Adipose tissue (tissue), 3 donors: ENCODE results near the gene RNF113A. TPM values are rescaled to one million over a fixed set of nuclear protein-coding genes. Genes with fewer than 3 reads are reported as not detected.
A peak's percentile ranks its signal among the peaks of the same experiment; 100 is the strongest.
"Not testable (repeated sequence)": the region's sequence is repeated elsewhere in the genome, so short reads cannot be mapped to it uniquely, and the experiment has no call there.

Experiments used
- H3K27ac ChIP-seq: one replicate; pipeline ENCODE4 v1.5.1; 2013; ENCODE audit warnings: low read depth, low read length
- WGBS, 3 donors: extraction: QIAGEN DNeasy Blood & Tissue Kit; methylation state at CpG; one replicate each; pipeline ENCODE4 v1.1.7; 2013; 5-methylcytosine and 5-hydroxymethylcytosine counted together
- polyA plus RNA-seq, 3 donors: library from polyadenylated mRNA; stranded (reverse); fragments of 200-250 nt; gene quantifications; one replicate each; pipeline ENCODE4 v1.2.3, GENCODE V29; 2013
- donor health status: healthy with polysubstance abuse.
- donor health status: Bipolar disorder and iron deficiency.
- donor health status: healthy.

The RNF113A gene
- polyA plus RNA-seq, 3 donors, result 7.5 to 18.8 (median 8.8) TPM

DNA sequence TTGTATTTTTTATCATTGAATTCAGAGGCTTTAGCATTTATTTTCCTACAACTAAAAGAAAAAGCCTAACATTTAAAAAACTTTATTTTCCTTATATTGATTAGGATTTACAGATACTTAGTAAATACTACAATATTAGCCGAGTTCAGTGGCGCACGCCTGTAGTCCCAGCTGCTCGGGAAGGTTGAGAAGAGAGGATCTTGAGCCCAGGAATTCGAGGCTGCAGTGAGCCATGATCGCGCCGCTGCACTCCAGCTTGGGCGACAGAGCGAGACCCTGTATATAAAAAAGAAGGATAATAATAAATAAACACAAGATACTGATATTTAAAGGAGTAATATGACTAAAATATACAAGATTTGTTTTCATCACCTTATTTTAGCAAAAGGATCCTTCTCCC is 18.1 kb downstream of the RNF113A start:
- WGBS, 3 donors, result 5 to 51% (median 49%) methylated on average over 10 of the region's 10 CpGs
- H3K27ac ChIP-seq, result no peak overlapping the region

DNA sequence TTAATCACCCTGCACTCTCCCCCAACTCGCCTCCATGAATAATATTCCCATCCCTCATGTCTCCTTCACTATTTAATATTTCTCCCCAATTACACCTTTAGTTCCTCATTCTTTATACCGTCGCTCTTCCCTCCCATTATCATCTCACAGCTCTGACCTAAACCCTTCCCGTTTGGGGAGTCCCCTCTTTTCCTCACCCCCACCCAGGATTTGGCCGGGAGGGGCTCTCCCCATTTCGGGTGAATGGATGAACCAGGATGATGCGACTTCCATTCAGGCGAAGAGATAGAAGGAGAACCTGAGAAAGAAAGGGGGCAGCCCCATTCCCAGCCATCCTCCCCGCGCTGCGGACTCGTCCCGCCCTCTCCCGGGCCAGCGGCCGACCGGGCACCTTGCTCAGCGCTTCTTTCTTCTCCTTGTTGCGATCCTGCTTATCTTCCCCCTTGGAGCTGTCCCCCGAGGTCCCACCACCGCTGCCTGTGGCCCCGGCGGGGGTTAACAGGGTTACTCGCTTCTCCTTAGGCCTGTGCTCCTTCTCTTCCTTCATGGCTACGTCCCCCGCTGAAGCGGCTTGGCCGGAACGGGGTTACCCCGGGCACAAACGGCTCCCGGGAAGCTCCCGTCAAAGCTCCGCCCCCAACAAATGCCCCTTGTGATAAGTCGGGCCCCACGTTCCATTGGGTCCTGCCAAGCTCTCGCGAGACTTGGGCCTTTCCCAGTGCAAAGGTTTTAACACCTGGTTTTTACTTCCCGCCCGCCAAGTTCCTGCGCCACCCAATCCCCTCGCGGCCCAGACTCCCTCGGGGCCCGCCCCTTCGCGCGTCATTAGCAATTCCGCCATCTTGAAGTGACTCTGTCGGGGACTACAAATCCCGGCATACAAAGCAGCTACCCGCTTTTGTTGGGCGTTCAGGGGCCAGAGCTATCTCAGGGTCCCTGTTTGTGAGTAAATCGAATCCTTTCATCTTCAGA is 18.9 kb downstream of the RNF113A start, which contains the start of gene UPF3B:
UPF3B (minus strand) TSS at position 582 of the 972 bp plus-strand sequence; CDS start at position 547, 35 bp downstream.
- 1 to 27% (median 1%) methylated on average over 49 to 54 of the region's 54 CpGs for WGBS, 3 donors

DNA sequence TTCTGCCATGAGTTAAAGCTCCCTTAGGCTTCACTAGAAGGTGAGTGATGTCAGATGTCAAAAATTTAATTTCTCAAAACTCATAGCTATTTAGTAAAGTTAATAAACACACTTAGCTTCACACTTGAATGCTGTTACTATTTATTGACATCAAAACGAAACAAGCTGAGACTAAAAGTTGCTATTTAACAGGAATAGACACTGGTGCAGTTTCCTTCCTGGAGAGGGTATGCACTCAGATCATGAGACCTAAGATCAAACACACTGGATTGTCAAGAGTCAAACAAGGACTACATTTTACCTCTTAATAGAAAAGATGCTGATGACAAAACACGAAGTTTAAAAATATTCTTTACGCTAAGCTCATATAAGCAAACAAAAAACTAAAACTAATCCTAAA is 37.6 kb downstream of the RNF113A start:
- H3K27ac ChIP-seq, result no peak overlapping the region
- WGBS, 3 donors, result 73 to 92% (median 83%) methylated on average over 3 of the region's 3 CpGs

More for the DNA sequence above, 18.9 kb downstream of the RNF113A start, which contains the start of gene UPF3B:
- H3K27ac ChIP-seq, result peak within 1 kb of the TSS; percentile 84

DNA sequence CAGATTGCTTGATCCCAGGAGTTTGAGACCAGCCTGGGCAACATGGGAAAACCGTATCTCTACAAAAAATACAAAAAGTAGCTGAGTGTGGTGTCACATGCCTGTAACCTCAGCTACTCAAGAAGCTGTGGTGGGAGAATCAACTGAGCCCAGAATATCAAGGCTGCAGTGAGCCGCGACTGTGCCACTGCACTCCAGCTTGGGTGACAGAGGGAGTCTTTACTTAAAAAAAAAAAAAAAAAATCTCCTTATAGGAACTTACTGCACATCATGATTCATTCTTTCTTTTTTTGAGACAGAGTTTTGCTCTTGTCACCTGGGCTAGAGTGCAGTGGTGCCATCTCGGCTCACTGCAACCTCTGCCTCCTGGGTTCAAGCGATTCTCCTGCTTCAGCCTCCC is 43.1 kb downstream of the RNF113A start:
- WGBS, 3 donors, result 94 to 98% (median 94%) methylated on average over 5 of the region's 5 CpGs
- H3K27ac ChIP-seq, result no peak overlapping the region

DNA sequence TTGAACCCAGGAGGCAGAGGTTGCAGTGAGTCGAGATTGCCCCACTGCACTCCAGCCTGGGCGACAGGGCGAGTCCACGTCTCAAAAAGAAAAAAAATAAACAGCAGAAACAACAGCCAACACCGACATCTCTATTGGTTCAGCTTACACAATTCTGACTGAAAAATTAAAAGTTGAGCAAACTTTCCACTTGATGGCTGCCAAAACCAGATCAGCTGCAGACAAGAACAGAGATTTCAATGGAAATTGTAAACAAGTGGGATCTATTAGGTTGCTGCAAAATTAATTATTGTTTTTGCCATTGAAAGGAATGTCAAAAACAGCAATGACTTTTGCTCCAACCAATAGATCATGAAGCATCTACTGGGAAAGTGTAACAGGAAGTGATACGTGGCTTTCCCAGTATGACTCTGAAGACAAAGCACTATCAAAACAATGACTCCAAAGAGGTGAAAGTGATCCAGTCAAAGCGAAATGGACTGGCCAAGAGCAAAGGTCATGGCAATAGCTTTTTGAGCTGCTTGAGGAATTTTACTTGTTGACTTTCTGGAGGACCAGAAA is 45.1 kb downstream of the RNF113A start:
- WGBS, 3 donors, result 49 to 71% (median 51%) methylated on average over 7 of the region's 7 CpGs
- H3K27ac ChIP-seq, result no peak overlapping the region

DNA sequence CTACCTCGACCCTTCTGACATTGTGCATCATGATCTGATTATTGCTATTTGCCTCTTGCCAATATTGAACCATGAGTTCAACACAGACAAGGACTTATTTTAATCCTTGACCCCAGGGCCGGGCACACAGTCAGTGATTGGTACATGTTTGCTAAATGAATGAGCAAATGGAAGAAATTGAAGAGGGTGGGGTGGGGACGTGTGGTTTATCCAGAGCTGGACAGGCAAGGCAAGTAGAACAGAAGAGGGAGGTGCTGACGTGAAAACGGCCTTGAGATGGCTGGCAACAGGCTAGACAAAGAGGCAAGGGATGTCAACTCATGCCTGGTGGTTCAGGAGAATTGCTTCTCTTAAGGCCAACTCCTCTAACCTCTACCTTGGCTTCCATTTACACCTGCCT is 47.3 kb downstream of the RNF113A start:
- WGBS, 3 donors, result 59 to 100% methylated on average over 1 to 2 of the region's 5 CpGs; no CpG with 5 or more reads in 1 of the 3 donors
- H3K27ac ChIP-seq, result not testable (repeated sequence)

DNA sequence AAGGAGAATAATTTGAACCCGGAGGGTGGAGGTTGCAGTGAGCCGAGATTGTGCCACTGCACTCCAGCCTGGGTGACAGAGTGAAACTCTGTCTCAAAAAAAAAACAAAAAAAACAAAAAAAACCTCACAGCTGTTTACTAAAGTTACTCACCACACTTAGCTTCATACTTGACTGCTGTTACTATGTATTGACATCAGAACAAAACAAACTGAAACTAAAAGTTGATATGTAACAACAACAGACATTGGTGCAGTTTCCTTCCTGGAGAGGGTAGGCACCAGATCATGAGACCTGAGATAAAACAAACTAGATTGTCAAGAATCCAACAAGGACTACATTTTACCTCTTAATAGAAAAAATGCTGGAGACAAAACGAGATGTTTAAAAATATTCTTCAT is 49.8 kb downstream of the RNF113A start:
- H3K27ac ChIP-seq, result not testable (repeated sequence)
- 58 to 84% (median 60%) methylated on average over 3 of the region's 3 CpGs for WGBS, 3 donors

Other genes starting within 250 kb of the RNF113A start
- 10 to 100 TPM in 1 of 3 donors, 1 to 10 TPM in 2; 2.4 to 15.4 (median 7.6) TPM for gene SEPTIN6, start 178.6 kb downstream of the RNF113A start, polyA plus RNA-seq
- gene SOWAHD, start 113.1 kb downstream of the RNF113A start, polyA plus RNA-seq, result under 1 TPM in 2 of 3 donors, not detected in 1; 0.23 to 0.25 TPM
- 1,000 to 10,000 TPM; 3,763 to 8,807 (median 5,541) TPM for gene RPL39, start 80.1 kb downstream of the RNF113A start, polyA plus RNA-seq
- 1 to 10 TPM; 5.5 to 9.0 (median 6.0) TPM for gene UPF3B, start 18.8 kb downstream of the RNF113A start, polyA plus RNA-seq
- 100 to 1,000 TPM in 2 of 3 donors, 10 to 100 TPM in 1; 69.3 to 161 (median 157) TPM for gene NDUFA1, start 99 bp upstream of the RNF113A start, polyA plus RNA-seq
- not detected for gene AKAP14, start 24.2 kb upstream of the RNF113A start, polyA plus RNA-seq
- 1 to 10 TPM; 2.3 to 5.5 (median 3.5) TPM for gene NKAP, start 72.0 kb upstream of the RNF113A start, polyA plus RNA-seq
- gene RHOXF2B, start 206.0 kb upstream of the RNF113A start, polyA plus RNA-seq, result not detected
- gene RHOXF1, start 244.2 kb upstream of the RNF113A start, polyA plus RNA-seq, result under 1 TPM in 1 of 3 donors, not detected in 2; 0.18 TPM